ENCODE results near the gene LFNG.

- no peak for TF ChIP-seq POLR2A (IDR thresholded peaks at IDR 0.05)
- TF ChIP-seq, protein P1, sequence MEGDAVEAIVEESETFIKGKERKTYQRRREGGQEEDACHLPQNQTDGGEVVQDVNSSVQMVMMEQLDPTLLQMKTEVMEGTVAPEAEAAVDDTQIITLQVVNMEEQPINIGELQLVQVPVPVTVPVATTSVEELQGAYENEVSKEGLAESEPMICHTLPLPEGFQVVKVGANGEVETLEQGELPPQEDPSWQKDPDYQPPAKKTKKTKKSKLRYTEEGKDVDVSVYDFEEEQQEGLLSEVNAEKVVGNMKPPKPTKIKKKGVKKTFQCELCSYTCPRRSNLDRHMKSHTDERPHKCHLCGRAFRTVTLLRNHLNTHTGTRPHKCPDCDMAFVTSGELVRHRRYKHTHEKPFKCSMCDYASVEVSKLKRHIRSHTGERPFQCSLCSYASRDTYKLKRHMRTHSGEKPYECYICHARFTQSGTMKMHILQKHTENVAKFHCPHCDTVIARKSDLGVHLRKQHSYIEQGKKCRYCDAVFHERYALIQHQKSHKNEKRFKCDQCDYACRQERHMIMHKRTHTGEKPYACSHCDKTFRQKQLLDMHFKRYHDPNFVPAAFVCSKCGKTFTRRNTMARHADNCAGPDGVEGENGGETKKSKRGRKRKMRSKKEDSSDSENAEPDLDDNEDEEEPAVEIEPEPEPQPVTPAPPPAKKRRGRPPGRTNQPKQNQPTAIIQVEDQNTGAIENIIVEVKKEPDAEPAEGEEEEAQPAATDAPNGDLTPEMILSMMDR (IDR thresholded peaks at IDR 0.05) = no peak
- no peak for TF ChIP-seq POLR2AphosphoS5 (IDR thresholded peaks at IDR 0.05)
- no peak for TF ChIP-seq EP300 (IDR thresholded peaks at IDR 0.05; ENCODE audit: low read depth)
Measured at GRCh38 chr7:2474813-2475677, 44.5 kb upstream of the LFNG start.
